Adipose tissue (tissue), 3 donors: ENCODE results near the gene EIF2S2. TPM values are rescaled to one million over a fixed set of nuclear protein-coding genes. Genes with fewer than 3 reads are reported as not detected.

Experiments
- H3K27ac ChIP-seq: one replicate; pipeline ENCODE4 v1.5.1; 2013; ENCODE audit warnings: low read depth, low read length
- WGBS, 3 donors: extraction: QIAGEN DNeasy Blood & Tissue Kit; methylation state at CpG; one replicate each; pipeline ENCODE4 v1.1.7; 2013; 5-methylcytosine and 5-hydroxymethylcytosine counted together
- polyA plus RNA-seq, 3 donors: library from polyadenylated mRNA; stranded (reverse); fragments of 200-250 nt; gene quantifications; one replicate each; pipeline ENCODE4 v1.2.3, GENCODE V29; 2013
- donor health status: healthy with polysubstance abuse.
- donor health status: Bipolar disorder and iron deficiency.
- donor health status: healthy.

Gene EIF2S2
- polyA plus RNA-seq, 3 donors = 35.9 to 56.3 (median 53.5) TPM

DNA sequence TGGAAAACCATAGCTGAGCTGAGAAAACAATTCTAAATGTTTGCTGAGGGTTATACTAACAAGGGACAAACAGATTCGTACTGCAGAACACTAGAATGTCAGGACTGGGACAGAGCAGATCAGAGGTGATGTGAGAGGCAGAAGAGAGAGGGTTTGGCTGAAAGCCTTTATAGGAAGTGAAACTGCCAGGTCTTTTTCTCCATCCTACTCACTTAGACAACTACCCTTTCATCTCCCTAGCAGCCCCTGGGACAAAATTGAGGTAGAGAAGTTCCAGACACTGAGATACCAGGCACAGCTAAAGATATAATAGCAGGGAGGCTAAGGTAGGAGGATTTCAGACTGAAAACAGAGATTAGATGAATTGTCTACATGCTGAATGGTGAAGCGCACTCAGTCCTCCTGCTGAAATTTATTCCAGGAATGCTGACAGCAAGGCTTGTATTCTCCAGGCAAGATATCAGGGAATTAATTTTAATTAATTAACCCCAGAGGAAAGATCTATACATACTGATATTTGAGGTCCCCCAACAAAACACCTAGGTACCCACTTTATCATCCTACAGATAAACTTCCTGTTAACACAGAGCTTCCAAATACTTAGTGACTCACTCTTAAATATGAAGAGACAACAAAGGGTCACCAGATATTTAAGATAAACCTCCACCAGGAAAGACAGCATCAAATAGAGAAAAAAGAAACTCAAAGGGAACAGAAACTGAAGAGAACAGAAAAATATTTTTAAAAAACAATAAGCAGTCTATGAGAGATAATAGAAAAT lies 12.6 kb upstream of the EIF2S2 start:
- WGBS, 3 donors = 69 to 77% (median 70%) methylated on average over 2 of the region's 2 CpGs
- H3K27ac ChIP-seq = no peak overlapping the region

DNA sequence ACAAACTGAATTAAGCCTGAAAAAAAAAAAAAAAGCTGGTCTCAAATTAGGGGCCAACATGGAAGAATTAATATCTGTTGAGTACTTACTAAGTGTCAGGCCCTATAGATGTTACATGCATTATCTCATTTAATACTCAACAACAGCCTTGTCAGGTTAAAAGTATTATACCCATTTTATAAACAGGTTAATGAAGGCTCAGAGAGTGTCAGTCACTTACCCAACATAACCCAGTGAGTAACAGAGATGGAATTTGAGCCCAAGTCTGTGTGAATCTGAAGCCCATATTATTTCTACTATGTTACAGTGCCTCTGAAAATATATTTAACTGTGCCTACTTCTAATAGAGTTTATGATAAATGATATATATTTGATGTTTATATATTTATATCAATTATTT lies 11.3 kb upstream of the EIF2S2 start:
- H3K27ac ChIP-seq = no peak overlapping the region

DNA sequence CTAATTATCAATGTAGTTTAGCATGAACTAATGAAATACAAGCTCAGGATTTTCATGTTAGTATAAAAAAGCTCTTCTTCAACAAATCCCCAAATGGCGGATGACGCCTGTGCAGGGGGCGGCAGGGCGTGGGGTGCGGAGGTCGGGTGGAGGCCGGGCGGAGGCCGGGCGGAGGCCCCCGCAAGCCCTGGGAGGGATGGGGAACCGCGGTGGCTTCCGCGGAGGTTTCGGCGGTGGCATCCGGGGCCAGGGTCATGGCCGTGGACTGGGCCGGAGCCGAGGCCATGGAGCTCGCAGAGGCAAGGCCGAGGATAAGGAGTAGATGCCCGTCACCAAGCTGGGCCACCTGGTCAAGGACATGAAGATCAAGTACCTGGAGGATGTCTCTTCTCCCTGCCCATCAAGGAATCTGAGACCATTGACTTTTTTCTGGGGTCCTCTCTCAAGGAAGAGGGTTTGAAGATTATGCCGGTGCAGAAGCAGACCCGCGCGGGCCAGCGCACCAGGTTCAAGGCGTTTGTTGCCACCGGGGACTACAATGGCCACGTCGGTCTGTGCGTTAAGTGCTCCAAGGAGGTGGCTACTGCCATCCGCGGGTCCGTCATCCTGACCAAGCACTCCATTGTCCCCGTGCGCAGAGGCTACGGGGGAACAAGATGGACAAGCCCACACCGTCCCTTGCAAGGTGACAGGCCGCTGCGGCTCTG lies 10.4 kb upstream of the EIF2S2 start:
- WGBS, 3 donors = 92 to 96% (median 93%) methylated on average over 43 of the region's 43 CpGs
- H3K27ac ChIP-seq = no peak overlapping the region

DNA sequence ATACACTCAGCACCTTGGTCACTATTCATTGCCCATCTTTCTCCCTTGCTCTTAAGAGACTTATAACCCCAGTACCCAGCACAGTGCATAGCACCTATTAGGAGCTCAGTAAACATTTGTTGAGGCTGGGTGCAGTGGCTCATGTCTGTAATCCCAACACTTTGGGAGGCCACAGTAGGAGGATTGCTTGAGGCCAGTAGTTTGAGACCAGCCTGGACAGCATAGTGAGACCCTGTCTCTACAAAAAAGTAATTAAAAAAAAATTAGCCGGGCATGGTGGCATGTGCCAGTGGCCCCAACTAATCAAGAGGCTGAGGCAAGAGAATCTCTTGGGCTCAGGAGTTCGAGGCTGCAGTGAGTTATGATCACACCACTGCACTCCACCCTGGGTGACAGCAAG lies 8.2 kb upstream of the EIF2S2 start:
- WGBS, 3 donors = 78 to 97% (median 94%) methylated on average over 2 of the region's 2 CpGs
- no peak overlapping the region for H3K27ac ChIP-seq

DNA sequence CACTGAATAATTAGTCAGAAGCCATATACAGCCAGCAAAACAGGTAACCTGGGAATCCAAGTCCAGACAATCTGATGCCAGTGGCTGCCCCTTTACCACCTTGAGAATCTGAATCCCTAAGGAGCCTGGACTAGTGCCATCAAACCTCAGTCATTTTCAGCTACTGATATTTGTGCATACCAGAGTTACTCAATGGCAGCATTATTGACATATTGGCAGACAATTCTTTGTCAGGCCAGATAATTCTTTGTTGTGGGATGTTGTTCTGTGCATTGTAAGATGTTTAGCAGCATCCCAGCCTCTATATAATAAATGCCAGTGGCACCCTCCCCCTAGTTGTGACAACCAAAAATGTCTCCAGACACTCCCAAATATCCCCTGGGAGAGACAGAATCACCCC lies 3.2 kb upstream of the EIF2S2 start:
- H3K27ac ChIP-seq = no peak overlapping the region

DNA sequence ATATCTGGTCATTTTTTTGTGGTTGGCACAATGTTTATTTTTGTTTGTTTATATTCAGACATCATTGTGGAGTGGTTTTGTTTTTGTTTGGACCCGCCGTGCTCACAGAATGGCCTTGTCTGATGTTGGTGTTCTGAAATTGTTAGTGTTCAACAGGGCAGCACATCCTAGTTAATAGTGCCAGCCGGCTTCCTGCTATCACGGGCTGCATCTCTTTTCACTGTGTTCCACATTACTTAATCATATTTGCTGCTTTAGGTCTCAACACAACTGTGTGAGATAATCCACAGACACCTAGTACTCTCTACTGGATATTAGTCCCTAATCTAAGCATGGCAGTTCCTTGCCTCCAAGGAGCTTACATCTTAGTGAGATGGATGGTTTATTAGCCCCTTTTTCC lies 2.8 kb upstream of the EIF2S2 start:
- no peak overlapping the region for H3K27ac ChIP-seq
- WGBS, 3 donors = 80 to 93% (median 87%) methylated on average over 4 of the region's 4 CpGs

DNA sequence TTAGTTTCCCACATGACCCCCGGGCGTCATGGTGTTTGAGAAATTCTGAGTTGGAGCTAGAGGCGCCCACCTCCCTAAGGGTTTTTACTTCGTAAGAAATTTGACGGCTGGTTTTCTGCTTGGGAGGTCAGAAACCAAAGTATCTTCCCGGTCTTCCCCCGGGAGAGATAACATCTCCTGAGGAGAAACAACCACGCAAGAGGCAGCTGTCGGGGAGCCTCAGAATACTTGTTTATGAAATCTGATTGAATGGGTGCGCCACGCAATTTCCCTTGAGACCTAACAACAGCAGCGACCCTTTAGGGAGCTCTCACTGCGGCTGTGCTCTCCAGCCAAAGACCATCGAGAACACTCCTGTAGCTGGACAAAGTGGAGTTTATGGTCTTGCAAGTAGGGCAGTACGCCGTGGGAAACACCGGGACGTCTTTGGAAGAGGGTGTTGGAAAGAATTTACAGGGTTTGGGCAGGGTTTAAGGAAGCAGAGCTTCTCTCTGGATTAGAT lies 608 bp upstream of the EIF2S2 start:
- WGBS, 3 donors = 1% methylated on average over 18 of the region's 18 CpGs

DNA sequence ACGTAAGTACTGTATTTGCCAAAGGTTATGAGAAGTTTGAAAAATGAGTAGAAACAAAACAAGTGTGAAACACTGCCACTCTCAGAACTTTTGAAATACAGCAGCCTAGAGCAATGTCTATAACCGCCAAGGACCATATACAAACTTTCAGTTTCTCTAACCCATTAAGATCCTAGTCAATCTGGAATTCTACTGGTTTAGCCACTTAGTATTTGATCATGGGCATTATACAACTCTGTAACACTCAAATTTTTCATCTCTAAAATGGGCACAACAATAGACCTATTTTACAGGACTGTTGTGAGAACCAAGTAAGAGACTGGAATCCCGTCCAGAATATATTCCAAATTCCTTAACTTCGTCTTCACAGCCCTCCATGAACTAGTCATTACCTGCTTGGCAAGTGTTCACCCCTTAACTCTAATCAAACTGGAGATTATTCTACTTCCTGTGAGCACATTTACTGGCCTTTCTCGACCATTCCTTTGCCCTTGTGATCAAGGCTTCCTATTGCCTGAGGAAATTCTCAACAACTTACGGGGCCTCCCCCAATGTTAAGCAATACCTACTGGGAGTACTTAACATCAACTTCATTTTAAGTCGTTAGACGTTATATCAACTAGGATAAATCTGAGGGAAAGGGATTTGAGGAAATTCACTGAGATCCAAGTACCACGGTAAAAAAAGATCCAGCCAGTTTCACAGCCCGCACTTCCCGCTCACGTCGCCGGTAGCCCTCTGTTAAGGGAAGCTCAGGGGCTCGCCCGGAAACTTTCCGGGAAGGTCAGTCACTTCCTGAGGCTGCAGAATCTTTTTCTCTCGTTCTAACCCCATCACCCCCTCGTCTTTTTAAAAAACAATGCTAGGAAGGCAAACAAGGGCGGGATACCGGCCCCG lies 1.1 kb downstream of the EIF2S2 start:
- H3K27ac ChIP-seq = peak overlapping the region; percentile 75
- 3% methylated on average over 22 of the region's 22 CpGs for WGBS, 3 donors

More for the DNA sequence above, 608 bp upstream of the EIF2S2 start:
- H3K27ac ChIP-seq = no peak overlapping the region

DNA sequence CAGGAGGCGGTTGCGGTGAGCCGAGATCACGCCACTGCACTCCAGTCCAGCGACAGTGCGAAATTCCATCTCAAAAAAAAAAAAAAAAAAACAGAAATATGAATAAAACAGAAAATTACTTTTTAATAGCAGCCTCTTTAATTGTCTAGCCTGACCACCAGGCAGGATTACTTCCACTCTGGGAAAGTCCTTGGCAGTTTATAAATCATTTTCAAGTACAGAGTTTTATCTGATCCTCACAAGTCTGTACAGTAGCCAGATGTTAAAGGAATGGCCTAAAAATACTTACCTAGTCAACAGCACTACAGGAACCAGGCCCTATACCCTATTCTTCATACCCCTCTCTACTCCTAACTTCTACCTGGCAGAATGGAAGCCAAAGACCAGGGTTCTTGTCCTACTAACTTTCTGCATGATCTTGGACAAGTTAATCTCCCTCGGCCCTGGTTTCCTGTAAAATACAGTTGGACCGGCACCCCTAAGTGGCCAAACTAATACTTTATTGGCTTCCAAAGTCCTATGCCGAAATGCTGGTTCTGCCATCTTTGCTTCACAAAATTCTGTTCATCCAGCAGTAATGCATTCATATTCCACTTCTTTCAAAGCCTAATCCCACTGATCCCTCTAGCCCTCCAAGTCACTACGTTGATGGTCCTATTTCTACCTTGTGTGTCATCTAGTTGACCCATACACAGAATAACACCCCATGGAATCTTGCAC lies 1.9 kb downstream of the EIF2S2 start:
- H3K27ac ChIP-seq = no peak overlapping the region
- WGBS, 3 donors = 65 to 82% (median 72%) methylated on average over 10 of the region's 10 CpGs

DNA sequence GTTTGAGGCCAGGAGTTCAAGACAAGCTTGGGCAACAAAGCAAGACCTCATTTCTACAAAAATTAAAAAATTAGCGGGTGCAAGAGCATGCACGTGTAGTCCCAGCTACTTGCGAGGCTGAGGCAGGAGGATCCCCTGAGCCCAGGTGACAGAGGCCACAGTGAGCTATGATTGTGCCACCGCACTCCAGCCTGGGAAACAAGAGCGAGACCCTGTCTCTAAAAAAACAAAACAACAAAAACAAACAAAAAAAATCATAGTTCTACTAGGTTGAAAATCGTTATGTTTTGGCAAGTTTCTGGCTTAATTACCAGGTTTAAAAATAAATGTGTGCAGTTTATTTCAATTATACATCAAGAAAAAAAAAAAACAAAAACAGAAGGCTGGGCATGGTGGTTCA lies 2.6 kb downstream of the EIF2S2 start:
- H3K27ac ChIP-seq = no peak overlapping the region
- WGBS, 3 donors = 78 to 91% (median 88%) methylated on average over 6 of the region's 6 CpGs

DNA sequence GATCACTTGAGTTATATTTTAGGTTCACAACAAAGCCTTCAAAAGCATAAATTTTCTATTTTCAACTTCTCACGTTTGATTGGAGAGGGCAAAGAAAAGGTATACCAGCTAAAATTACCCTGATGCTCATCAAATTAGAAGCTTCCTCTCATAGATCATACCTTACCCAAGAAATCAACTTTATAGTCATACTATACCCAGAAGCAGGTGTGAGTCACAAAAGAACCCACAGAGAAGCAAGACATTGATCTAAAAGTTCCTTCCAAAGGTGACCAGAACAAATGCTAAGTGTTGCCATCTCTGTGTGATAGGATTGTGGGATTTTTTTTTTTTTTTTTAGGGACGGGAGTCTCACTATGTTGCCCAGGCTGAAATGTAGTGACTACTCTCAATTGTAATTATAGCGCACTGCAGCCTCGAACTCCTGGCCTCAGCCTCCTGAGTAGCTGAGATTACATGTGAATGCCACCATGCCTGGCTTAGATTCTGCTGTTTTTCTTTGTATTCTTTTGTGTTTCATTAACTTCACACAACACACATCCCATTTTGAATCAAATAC lies 3.3 kb downstream of the EIF2S2 start:
- 70 to 80% (median 76%) methylated on average over 4 of the region's 4 CpGs for WGBS, 3 donors
- H3K27ac ChIP-seq = no peak overlapping the region

DNA sequence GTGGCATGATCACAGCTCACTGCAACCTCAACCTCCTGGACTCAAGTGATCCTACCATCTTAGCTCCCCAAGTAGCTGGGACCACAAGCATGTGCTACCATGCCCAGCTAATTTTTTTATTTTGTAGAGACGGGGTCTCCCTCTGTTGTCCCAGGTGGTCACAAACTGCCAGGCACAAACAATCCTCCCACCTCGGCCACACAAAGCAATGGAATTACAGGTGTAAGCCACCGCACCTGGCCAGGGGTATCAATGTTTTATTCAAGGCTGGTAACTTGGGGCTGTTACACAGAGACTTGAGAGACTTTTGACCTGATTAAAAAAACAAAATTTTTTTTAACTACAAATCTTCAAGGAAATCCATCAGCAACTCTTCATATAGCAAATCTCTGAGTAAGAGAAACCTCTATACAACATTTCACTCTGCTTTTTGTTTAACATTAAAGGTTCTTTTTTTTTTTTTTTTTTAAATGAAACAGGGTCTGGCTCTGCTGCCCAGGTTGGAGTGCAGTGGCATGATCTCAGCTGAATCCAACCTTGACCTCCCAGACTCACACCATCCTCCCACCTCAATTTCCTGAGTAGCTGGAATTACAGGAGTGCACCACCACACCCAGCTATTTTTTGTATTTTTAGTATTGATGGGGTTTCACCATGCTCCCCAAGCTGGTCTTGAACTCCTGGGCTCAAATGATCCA lies 5.9 kb downstream of the EIF2S2 start:
- H3K27ac ChIP-seq = no peak overlapping the region
- 81 to 98% (median 94%) methylated on average over 3 of the region's 3 CpGs for WGBS, 3 donors

DNA sequence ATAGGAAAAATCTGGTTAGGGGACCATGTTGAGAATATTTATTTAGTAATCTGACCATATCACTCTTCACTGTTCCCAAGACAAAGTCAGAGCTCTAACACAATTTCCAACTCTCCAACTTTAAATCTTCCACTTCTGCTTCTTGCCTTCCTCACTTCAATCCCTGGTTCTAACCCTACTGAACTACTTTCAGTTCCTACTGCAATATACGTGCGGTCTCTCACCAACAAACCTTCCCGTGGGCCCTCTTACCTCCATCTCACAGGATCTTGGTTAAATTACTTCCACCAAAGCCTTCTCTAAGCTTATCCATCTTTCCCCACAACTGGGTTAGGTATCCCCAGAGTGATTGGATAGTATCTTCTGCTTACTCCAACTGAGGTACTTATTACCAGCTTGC lies 8.0 kb downstream of the EIF2S2 start:
- 86 to 93% (median 90%) methylated on average over 3 of the region's 3 CpGs for WGBS, 3 donors

DNA sequence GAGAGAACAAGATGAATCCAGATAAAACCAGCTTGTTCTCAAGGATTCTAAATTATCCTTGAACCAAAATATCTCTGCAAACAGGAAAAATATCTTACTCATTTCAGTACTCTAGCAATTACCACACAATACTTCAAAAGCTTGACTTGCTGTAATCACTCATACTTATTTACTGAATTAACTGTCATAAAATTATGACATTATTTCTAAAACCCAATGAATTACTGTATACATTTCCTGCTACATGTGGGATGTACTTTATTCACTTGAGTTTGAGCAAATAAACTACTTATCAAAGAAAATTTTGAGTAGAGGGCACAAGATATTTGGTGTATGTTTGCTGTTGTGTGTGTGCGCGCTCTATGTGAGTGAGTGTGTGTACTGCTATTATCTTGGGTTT lies 9.7 kb downstream of the EIF2S2 start:
- WGBS, 3 donors = 97 to 100% (median 98%) methylated on average over 2 of the region's 2 CpGs

More for the DNA sequence above, 8.0 kb downstream of the EIF2S2 start:
- H3K27ac ChIP-seq = no peak overlapping the region

DNA sequence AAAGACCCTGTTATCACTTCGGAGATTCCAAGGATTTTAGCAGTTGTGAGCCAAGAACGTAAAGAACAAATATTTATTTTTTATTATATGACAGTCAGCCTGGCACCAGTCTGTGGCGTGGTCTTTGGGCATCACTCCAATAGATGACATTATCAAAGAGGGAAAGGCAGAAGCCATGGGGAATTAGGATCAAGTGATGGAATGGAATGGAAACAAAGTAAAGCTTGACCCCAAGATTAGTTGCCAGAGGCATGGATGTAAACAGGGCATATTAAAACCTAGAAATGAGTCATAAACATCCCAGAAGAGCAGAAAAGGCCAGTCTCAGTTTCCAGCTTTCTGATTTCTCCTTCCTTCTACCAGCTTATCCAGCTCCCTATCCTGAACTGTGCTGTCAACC lies 11.5 kb downstream of the EIF2S2 start:
- no peak overlapping the region for H3K27ac ChIP-seq

More for the DNA sequence above, 9.7 kb downstream of the EIF2S2 start:
- no peak overlapping the region for H3K27ac ChIP-seq

DNA sequence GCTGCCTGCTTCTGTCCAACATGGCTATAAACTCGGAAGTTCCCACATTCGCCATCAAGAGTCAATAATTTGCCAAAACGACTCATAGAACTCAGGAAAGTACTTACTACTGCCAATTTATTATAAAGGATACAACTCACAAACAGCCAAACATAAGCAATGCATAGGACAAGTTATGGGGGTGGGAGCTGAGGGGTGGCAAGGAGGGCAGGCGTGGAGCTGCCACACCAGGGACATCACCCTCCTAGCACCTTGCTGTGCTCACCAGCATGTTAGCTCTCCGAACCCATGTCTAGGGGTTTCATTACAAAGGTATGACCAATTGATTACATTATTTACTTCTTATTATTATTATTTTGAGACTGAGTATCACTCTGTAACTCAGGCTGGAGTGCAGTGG lies 12.4 kb downstream of the EIF2S2 start:
- H3K27ac ChIP-seq = no peak overlapping the region
- 82 to 86% (median 82%) methylated on average over 5 of the region's 5 CpGs for WGBS, 3 donors

More for the DNA sequence above, 11.5 kb downstream of the EIF2S2 start:
- 37 to 82% (median 75%) methylated on average over 3 of the region's 3 CpGs for WGBS, 3 donors

DNA sequence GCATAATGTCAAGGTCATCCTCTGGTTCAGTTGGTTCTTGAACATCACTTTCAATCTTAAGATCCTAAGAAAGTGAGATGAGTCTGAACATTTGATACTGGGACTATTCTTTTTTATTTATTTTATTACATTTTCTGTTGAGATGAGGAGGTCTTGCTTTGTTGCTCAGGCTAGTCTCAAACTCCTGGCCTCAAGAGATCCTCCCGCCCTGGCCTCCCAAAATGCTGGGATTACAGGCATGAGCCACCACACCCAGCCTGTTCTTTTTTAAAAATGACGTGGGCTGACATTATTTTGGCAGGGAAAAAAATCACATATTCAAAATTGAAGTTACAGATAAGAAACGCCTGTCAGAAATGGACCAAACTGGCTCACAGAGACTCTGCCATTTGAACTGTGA lies 13.5 kb downstream of the EIF2S2 start:
- WGBS, 3 donors = 62 to 79% (median 76%) methylated on average over 3 of the region's 3 CpGs
- H3K27ac ChIP-seq = no peak overlapping the region
